ENCODE measurements around the gene AOX1.
"Not testable (repeated sequence)": the region's sequence is repeated elsewhere in the genome, so short reads cannot be mapped to it uniquely, and the experiment has no call there.

The AOX1 gene

DNA sequence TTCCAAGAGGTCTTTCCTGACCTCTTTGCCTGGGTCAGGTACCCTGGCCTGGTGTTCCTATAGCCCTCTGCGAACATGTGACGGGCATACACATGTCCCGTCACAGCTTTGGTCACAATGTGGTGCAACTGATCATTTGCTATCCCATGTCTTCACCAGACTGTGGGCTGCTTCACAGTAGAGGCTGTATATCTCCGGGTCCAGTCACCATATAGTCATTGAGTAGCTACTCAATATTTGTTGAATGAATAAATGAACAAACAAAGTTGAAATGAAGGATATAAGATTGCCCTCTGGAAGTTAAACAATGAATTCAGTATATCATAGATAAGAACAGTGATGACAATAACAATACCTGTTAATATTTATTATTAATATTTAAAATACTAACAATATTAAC lies 16.8 kb downstream of the AOX1 start:
- no peak for DNase-seq (ENCODE audit: low read depth)

DNA sequence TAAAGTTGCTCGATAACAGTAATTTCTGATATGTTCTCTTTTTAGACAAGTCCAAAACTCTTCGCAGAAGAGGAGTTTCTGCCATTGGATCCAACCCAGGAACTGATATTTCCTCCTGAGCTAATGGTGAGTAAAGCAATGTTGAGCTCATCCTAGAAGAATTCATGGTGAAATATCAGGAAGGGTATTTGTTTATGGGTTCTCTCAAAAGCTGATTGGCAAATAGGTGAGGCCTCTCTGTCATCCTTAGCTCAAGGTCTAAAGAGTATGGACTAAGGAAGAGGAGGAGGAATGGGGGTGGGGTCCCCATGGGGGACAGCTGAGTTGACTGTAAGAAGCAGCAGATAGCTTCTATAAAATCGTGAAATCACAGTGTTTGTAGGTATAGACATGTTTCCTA lies 18.2 kb downstream of the AOX1 start:
- DNase-seq (ENCODE audit: low read depth) = no peak

DNA sequence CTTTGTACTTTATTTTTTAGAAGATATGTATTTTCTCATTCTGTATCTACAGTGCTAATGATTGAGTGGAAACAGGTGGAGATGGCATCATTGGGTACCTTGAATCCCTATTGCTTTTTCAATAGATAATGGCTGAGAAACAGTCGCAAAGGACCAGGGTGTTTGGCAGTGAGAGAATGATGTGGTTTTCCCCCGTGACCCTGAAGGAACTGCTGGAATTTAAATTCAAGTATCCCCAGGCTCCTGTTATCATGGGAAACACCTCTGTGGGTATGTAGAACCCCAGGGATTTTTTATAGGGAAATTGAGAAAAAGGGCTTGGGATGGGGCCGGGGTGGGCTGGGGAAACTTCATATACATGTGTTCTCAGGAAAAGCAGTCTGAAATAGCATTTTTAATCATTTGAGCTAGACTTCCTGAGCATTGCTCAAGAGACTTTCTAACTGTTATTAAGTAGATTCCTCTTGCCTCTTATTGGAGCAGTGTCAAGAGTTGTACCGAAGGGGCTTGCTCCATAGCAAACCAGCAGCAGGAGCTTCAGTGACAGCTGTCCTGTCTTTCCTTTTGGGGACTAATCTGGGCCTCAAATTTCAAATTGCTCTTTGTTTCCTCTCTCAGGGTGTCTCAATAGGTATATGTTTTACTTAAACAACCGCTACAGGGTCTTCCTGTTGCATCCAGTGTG lies 18.9 kb downstream of the AOX1 start:
- DNase-seq (ENCODE audit: low read depth) = no peak

DNA sequence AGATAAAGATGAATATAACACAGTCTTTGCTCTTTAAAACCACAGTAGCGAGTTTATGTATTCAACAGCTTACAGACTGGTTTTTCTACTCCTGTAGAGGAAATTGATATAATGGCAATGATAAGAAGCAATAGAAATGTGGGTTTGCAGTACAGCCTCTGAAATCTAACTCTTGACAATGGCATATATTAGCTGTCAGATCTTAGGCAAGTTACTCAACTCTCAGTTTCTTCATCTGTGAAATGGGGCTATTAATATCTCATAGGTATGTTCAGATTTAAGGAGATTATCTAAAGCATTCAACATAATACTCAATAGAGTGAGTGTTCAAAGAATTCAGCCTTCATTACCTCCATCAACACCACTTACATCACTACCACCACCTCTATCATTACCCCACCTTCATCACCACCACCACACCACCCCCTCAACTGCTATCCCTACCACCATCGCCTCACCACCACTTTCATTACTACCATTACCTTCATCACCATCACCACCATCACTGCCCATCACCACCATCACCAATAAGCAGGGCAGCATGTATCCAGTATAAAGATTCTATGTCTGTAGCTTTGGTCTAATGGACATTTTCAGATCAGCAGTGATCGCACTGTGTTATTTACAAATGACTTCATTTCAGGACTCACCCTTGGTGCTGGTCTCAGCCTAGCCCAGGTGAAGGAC lies 22.7 kb downstream of the AOX1 start:
- no peak for DNase-seq (ENCODE audit: low read depth)

DNA sequence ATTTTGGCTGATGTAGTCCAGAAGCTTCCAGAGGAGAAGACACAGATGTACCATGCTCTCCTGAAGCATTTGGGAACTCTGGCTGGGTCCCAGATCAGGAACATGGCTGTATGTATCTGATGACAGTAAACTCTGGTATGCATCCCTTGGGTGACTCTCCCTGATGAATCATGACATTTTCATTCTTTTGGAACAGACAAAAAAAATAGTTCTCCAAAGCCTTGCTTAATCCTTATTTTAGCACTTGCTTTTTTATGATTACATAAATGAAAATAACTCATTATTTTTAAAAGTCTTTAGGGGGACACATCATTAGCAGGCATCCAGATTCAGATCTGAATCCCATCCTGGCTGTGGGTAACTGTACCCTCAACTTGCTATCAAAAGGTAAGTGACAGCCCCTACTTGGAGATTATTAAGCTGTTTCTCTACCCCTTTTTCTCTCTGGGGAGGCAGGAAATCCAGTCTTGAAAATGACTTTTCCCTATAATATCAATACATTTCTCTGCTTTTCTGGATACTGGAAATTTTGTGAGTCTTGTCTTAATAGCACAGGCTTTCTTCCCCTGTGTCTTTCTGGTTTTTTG lies 23.3 kb downstream of the AOX1 start:
- no peak for DNase-seq (ENCODE audit: low read depth)

DNA sequence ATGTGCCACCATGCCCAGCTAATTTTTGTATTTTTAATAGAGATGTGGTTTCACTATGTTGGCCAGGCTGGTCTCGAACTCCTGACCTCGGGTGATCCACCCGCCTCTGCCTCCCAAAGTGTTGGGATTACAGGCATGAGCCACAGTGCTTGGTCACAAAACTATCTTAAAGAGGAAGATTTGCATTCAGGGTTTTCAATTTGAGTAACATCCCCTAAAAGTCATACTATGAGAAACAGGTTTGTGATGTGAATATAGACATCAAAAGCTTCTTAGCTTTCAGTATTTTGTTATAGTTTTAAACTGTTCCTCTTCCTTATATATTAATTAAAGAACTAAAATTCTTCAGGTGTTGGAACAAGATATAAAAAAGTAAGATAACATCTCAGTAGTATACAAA lies 24.4 kb downstream of the AOX1 start:
- not testable (repeated sequence) for DNase-seq (ENCODE audit: low read depth)

DNA sequence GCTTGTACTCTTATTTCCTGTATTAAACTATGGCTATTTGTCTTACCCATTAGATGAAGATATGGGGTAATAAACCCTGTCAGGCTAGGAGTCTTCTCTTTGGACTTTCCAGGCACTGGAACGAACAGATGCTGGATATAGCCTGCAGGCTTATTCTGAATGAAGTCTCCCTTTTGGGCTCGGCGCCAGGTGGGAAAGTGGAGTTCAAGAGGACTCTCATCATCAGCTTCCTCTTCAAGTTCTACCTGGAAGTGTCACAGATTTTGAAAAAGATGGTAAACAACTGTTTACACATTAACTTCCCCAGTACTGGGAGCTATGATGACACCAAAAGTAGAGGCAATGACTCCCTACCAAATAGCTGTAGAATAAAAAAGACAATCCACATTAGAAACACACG lies 27.9 kb downstream of the AOX1 start:
- no peak for DNase-seq (ENCODE audit: low read depth)

DNA sequence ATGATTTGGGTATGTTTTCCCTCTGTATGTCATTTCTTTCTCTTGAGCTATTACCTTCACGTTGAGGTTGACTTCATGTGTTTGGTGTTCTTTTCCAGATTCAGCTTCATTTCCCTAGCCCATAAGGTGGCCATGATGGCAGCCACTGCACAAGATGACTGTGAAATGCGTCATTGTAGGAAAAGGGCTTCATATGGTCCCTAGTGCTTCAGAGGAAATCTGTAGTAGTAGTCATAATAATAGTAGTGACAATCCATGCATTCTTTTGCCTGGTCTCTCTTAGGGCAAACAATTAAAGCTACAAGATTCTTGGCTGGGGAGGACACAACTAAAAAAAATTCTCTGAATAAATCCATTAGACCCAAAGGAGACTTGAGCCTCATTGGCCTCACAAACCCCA lies 28.4 kb downstream of the AOX1 start:
- no peak for DNase-seq (ENCODE audit: low read depth)

DNA sequence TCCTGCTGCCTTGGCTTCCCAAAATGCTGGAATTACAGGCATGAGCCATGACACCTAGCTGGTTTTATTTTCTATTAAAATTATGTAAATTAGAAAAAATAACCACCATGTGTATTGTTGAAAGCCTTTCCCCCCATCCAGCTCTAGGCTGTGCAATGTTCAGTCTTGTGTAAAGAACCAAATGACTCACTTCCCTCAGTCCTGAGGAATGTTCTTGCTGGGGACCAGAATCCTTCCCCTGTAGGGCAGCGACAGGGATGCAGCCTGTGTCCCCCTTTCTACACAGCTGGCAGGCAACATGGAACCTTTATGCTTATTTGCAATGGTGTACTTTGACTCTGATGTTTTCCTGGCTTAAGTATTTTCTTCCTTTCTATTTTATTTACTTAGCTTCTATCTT lies 29.4 kb downstream of the AOX1 start:
- no peak for DNase-seq (ENCODE audit: low read depth)

DNA sequence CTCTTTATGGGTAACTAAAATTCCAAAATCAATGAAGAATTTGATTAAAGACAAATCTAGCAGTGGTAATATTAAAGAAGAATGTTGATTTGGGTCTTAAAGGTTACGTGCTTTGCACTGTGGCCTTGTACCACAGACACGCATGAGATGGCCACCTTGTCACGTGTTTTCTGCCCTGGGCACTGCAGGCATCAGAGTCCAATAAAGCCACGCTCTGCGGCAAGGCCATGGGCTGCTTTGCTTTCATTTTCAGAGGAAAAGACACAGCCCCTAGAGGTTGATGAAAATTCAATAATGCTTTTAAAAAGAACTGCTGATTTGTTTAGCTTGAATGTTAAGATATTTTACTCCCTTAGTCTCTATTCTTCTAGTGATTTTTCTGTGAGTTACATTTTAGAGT lies 30.4 kb downstream of the AOX1 start:
- DNase-seq (ENCODE audit: low read depth) = no peak

DNA sequence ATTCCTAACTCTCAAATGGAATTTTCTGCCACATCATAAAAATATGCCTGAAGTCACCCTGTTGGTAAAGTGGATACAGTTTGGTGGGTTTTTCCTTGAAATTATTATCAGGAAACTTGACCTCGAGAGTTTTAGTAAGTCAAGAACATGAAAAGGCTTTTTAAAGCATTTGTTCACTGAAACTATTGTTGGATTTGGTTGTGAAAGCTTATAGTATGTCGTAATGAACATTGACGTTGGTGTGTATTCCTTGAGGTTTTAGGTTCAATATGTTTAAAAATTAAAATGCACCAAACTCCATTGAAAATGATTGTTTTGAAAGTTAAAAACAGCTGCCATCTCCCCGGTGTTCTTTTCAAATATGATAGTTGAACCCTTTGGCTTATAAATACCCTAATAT lies 30.8 kb downstream of the AOX1 start:
- DNase-seq (ENCODE audit: low read depth) = no peak

DNA sequence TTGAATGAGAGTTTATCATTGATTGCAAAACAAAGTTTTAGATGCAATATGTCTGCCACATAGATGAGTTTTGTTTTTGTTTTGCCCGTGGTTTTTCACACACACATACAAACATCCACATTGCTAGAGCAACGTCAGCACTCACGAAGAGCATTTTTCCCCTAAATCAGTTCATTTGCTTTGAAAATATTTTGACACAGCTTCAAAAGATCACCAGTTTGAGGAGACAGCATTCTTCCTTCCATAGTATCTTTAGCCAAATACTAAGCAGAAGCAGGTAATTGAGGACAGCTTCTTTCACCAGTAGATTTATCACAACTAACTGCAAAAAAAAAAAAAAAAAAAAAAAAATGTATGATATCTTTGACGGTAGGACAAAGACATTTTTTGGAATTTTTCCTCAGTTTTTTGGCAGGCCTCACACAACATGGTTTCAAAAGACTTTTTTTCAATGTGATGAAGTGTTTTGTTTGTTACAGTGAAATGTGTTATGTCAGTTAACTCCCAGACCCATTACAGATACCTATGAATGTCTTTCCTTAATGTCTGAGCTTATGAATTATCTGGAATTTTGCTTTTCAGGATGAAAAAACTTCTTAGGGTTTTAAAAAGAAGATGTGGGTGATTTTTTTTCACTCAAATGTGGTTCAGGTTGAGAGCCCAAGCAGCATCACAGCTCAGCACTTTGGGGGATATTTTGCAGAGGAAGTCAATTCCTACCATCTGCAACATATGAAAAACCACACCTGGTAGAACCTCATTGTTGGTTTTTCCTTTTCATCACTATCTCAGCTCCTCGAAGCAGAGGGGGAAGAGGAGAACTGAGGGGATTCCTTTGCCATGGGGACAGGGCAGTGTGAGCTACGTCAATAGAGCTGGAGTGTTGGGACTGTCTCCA lies 31.6 kb downstream of the AOX1 start:
- no peak for DNase-seq (ENCODE audit: low read depth)

DNA sequence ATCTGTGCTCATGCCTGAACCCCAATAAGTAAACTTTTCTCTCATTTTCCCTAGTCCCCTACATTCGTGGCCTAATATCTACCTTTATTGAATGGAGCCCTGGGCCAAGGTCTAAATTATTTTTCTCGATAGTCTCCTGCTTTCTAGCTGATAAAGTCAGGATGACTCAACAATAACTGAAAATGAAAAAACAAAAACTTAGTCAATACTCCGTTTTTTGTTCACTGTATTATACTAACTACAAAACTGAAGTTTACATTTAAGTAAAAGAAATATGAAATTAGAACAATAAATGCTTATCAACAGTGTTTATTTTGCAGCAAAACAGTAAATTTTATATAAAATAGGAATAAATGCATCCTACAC lies 32.2 kb downstream of the AOX1 start:
- no peak for DNase-seq (ENCODE audit: low read depth)

DNA sequence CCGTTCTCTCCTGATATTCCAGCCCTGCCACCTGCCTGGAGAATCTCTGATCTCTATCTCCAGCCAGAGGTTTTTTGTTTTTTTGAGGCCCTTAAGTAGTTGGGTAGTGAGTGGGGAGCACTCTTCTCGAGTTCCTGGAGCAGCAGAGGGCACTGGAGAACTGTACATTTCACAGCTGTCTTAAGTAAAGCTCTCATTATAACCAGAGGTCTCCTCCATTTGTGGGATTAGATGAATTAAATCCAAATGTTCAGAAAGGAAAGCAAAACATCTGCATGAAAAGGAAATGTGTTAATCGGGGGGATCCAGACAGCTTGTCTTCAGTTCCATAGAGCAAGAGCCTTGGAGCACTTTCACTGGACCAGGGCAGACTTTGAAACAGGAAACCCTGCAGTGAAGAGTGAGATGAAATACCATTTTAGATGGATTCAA lies 32.8 kb downstream of the AOX1 start:
- no peak for DNase-seq (ENCODE audit: low read depth)

DNA sequence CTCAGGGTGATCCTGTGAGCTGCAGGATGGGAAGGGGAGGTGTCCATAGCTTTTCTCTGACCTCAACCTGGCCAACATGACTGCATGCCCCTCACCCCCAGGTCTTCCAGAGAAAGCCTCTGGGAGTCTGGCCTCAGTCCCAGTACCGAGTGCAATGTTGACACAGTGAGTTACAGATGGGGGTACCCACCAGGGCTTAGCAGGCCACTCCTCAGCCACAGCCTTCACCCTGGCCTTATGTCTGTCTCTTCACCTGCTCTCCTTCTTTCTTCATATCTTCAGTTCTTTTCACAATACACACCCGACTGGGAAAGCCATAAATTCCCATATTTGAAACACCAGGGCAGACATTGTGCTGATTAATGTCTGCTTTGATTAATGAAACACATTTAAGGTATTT lies 33.5 kb downstream of the AOX1 start:
- DNase-seq (ENCODE audit: low read depth) = no peak

DNA sequence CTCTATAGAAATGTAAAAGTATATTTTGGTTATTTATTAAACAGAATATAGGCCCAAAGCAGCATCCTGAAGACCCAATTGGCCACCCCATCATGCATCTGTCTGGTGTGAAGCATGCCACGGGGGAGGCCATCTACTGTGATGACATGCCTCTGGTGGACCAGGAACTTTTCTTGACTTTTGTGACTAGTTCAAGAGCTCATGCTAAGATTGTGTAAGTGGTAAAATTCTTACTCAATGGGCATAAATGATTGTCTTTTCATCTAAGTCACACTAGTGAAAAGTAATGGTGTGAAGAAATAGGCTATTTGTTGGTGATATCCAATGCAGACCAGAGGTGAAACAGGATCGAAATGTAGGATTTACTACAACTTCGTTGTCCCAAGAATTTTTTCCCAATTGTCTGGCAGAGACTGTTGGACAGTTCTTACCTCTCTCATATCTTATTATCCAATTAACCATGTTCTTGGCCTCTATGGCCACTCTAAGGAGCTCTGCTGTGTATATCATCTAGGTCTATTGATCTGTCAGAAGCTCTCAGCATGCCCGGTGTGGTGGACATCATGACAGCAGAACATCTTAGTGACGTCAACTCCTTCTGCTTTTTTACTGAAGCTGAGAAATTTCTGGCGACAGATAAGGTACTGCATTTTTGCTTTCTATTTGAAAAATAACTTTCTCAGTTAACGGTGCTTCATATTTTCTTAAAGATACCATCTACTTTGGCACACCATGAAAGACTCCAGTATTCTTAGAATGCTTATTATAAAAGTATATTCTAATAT lies 35.0 kb downstream of the AOX1 start:
- no peak for DNase-seq (ENCODE audit: low read depth)

DNA sequence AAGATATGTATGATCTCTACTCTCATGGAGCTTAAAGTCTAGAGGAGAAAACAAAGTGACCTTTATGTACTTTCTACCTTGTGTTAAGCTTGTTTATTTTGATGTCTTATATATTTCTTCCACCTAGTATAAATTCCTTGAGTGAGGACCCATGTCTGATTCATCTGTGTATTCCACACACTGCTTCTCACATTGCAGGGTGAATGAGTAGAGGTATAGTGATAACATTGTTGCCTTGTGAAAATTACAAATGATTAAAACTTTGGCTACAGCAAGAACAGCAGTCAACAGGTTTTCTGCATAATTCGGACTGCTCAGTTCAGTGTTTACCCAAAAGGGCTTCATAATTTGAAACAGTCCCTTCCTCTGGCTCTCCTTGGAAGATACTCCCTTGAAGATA lies 36.3 kb downstream of the AOX1 start:
- no peak for DNase-seq (ENCODE audit: low read depth)

DNA sequence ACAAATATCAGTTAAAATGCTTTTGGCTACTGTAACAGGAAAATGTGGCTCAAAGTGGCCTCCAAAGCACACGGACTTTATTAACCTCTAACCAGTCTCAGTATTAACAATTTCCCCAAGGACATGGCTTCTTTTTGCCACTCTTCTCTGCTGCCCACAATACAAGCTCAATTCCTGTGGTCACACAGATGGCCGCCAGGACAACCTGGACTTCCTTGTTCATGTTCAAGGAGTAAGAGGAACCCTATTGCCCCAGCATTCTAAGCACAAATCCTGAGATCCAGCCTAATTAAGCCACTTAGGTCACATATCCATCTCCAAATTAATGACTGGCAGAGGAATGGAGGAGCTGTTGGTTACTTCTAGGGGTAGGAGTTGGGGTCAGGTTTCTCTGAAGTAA lies 38.2 kb downstream of the AOX1 start:
- no peak for DNase-seq (ENCODE audit: low read depth)

DNA sequence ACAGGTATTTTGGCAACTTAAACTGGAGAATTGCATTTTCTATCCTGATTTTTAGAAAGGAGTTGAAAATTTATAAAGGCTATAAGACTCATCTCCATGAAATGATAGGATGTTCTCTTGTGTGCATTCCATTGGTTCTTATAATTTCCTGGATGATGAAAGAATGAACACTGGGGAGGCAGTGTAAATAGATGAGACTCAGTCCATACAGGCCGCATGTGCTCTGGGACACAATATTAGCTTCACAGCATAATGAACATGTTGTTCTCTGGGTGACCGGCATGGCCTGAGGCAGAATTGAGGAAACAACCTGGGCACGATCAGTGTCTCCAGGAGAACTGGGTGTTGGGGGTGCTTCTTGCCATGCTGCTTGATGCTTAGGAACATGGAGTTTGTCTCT lies 38.8 kb downstream of the AOX1 start:
- DNase-seq (ENCODE audit: low read depth) = no peak

DNA sequence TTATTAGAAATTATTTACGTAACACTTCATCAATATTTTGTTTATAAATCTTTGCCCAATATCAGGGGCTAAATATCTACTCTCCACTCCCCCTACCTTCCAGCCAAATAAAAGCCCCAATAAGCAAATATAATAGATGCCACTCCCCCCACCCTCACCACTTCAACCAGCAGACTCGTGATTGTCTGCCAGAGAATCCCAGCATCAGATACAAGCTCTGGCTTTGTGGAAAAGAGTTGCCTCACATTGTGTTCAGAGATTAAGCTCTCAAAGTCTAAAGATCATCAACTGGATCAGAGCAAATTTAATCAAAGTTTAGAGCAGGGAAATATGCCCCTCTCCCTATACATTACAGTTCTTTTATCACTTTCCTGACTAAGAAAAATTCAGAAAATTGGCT lies 39.5 kb downstream of the AOX1 start:
- DNase-seq (ENCODE audit: low read depth) = no peak

DNA sequence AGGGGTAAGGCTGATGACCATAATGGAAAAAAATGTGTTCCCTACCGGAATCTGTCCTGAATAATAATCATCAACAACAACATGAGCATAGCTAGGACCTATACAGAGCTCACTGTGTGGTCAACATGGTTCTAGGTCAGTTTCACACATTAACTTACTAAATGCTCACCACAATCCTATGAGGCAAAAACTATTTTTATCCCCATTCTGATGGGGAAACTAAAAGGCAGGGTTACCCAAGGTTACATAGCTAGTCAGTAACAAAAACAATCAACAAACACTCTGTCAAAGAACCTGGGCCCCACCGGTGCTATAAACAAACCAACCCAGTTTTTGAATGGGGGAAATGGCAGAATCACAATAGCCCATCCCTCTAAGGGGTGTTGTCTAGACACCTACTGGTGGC lies 40.1 kb downstream of the AOX1 start:
- DNase-seq (ENCODE audit: low read depth) = no peak
